ENCODE results near the gene MAPK7.
A peak's percentile ranks its signal among the peaks of the same experiment; 100 is the strongest.

The MAPK7 gene

GRCh38 chr17:19372866-19373504 lies 5.3 kb upstream of the MAPK7 start:
- DNase-seq (ENCODE audit: low read depth) = no peak
- no peak overlapping the region for H3K4me3 ChIP-seq (ENCODE audit: low read depth, low read length)
- no peak for TF ChIP-seq CTCF (IDR thresholded peaks at IDR 0.05; ENCODE audit: low read depth, low read length, missing control alignments)

GRCh38 chr17:19374136-19374535 lies 4.2 kb upstream of the MAPK7 start:
- H3K4me3 ChIP-seq (ENCODE audit: low read depth, low read length) = no peak overlapping the region
- no peak for DNase-seq (ENCODE audit: low read depth)

GRCh38 chr17:19375732-19376131 lies 2.6 kb upstream of the MAPK7 start:
- TF ChIP-seq CTCF (IDR thresholded peaks at IDR 0.05; ENCODE audit: low read depth, low read length, missing control alignments) = no peak
- no peak for DNase-seq (ENCODE audit: low read depth)
- no peak overlapping the region for H3K4me3 ChIP-seq (ENCODE audit: low read depth, low read length)

More at GRCh38 chr17:19374136-19374535, 4.2 kb upstream of the MAPK7 start:
- TF ChIP-seq CTCF (IDR thresholded peaks at IDR 0.05; ENCODE audit: low read depth, low read length, missing control alignments) = no peak

- no peak for DNase-seq (ENCODE audit: low read depth)
- peak overlapping the region; percentile 71 for H3K4me3 ChIP-seq (ENCODE audit: low read depth, low read length)
- TF ChIP-seq CTCF (IDR thresholded peaks at IDR 0.05; ENCODE audit: low read depth, low read length, missing control alignments) = no peak
Measured at GRCh38 chr17:19376811-19377210, 1.5 kb upstream of the MAPK7 start.

GRCh38 chr17:19377602-19378415 lies 489 bp upstream of the MAPK7 start:
- H3K4me3 ChIP-seq (ENCODE audit: low read depth, low read length) = peak overlapping the region; percentile 71
- no peak for TF ChIP-seq CTCF (IDR thresholded peaks at IDR 0.05; ENCODE audit: low read depth, low read length, missing control alignments)
- peak; percentile 94 for DNase-seq (ENCODE audit: low read depth)

GRCh38 chr17:19379361-19380065 lies 1.2 kb downstream of the MAPK7 start:
- TF ChIP-seq CTCF (IDR thresholded peaks at IDR 0.05; ENCODE audit: low read depth, low read length, missing control alignments) = no peak
- no peak for DNase-seq (ENCODE audit: low read depth)
- peak overlapping the region; percentile 71 for H3K4me3 ChIP-seq (ENCODE audit: low read depth, low read length)

Measured in GM12864 (cell line).